GM20000 (cell line): Measurements from ENCODE around the gene RBM12.

Source experiments
- DNase-seq: peaks from one replicate; pipeline ENCODE4 v3.0.0; 2012; ENCODE audit warnings: low spot score
- TF ChIP-seq, protein P1 (sequence below): IDR thresholded peaks from 2 replicates; pipeline ENCODE4 v1.5.1; 2012; ENCODE audit warnings: mild to moderate bottlenecking, control low read depth; ENCODE audit errors: extremely low read depth, missing control alignments

RBM12 gene

DNA sequence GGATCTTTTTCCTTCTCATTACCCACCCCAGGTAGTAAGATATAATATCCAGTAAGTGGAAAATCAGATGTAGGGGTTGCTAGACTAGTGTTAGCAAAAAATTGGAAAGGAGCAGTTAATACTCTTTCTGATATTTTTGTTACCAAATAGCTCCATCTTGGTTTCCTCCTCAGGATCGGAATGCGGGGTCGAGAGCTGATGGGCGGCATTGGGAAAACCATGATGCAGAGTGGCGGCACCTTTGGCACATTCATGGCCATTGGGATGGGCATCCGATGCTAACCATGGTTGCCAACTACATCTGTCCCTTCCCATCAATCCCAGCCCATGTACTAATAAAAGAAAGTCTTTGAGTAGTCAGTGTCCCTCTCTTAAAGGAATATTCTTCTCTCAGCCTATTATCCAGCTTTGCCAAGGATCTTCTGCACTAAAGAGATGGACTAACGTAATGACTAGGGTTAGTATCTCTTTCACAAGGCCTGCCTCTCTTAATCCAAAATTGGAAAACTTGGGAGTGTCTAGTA is 36.0 kb upstream of the RBM12 start:
- DNase-seq: no peak
- TF ChIP-seq, protein P1, sequence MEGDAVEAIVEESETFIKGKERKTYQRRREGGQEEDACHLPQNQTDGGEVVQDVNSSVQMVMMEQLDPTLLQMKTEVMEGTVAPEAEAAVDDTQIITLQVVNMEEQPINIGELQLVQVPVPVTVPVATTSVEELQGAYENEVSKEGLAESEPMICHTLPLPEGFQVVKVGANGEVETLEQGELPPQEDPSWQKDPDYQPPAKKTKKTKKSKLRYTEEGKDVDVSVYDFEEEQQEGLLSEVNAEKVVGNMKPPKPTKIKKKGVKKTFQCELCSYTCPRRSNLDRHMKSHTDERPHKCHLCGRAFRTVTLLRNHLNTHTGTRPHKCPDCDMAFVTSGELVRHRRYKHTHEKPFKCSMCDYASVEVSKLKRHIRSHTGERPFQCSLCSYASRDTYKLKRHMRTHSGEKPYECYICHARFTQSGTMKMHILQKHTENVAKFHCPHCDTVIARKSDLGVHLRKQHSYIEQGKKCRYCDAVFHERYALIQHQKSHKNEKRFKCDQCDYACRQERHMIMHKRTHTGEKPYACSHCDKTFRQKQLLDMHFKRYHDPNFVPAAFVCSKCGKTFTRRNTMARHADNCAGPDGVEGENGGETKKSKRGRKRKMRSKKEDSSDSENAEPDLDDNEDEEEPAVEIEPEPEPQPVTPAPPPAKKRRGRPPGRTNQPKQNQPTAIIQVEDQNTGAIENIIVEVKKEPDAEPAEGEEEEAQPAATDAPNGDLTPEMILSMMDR: no peak

DNA sequence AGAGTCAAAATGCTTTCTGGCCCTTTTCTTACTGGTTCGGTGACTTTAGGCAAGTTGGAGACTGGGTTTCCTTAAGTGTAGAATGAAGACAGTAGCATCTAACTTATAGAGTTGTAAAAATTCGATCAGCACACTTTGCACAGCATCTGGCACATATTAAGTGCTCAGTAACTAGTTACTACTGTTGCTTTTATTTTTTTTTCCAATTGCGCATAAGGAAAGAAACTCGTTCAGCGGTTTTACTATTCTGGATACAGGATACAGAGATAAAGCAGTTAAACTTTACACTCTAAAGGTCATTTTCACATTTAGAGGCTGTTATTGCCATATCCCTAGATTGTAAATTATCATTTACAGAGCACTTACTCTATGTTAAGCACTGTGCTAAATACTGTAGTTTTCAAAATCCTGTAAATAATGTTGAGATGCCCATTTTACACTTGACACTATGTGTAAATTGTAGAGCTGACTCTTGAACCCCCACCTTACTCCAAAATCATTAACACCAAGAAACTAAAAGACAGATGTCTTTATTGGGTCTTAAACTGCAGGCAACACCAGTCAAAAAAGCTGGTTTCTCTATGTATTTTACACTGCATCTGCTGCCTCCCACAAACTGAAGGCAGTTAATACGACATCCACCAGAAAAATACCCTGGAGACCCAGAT is 35.4 kb upstream of the RBM12 start:
- peak; percentile 17 for DNase-seq
- TF ChIP-seq, protein P1: no peak

DNA sequence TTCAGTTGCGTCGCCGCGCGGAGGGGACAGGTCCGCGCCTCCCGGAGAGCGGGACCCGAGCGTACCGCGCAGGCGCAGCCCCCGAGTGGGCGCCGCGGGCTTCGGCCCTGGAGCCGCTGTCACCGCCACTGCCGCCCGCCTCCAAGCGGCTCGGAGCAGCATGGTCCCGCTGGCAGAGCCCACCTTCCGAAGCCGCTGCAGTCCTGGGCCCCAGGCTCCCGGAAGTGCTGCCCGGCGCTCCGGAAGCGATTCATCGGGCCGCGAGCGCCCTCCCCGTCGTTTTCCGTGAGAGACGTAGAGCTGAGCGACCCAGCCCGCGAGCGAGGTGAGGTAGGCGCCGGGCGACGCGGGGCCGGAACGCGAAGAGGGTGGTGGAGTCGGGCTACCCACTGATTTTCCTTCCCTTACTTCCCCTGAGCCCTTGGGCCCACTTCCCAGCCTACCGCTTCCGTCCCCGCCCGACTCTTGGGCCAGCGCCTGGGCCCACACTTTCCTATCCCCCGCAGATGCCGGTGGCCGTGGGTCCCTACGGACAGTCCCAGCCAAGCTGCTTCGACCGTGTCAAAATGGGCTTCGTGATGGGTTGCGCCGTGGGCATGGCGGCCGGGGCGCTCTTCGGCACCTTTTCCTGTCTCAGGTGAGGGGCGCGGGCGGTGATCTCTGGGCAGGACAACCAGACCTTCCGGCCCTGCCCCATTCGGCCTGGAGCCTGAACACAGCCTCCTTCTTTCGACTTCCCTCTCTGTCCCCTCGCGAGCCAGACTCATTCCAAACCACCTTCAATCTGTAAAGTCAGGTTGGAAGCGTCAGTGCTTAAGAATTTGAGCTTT is 34.6 kb upstream of the RBM12 start, which contains the start of the genes NFS1 and ROMO1:
TSS of gene NFS1 (minus strand) at position 226 of the 830 bp plus-strand sequence. CDS start at position 162, 64 bp downstream.
TSS of gene ROMO1 (plus strand) at position 279 of the 830 bp plus-strand sequence. CDS start at position 507, 228 bp downstream.
- DNase-seq: peak; percentile 93
- TF ChIP-seq, protein P1: no peak

DNA sequence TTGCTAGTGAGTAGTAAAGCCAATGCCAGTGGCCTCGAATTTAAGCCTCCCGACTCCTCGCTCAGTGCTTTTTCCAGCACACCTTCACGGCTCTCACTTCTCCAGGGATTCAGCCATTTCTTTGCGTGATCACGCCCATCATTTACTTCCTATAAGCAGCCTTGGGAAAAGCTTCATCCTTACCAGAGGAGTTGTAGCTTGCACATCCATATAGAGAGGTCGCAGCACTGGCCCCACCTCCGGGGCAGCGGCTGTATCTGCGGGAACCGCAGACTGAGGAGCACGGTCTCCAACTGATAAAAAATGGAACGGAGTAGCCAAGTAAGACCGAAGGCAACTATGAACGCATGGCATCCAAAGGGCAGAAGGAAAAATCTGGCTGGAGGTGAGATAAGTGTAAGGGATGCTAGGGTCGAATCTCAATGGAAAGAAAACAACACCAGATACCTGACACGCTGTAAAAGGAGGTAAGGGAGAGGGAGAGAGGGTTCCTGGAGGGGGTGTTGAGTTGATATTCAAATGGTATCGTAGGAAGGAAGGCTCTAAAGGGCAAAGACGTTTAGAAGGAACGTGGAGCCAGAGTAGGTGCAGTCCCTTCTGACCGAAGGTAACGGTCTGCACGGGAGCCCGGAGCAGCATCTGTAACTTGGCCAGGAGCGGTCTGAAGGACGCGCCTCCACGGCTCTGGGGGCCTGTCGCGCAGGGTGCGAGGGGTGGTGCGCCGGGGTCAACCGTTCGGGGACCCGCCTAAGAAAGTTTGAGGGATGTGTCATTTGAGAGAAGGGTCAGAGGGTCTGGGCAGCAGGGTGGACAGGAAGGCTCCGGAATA is 33.8 kb upstream of the RBM12 start:
- DNase-seq: no peak
- TF ChIP-seq, protein P1: no peak

DNA sequence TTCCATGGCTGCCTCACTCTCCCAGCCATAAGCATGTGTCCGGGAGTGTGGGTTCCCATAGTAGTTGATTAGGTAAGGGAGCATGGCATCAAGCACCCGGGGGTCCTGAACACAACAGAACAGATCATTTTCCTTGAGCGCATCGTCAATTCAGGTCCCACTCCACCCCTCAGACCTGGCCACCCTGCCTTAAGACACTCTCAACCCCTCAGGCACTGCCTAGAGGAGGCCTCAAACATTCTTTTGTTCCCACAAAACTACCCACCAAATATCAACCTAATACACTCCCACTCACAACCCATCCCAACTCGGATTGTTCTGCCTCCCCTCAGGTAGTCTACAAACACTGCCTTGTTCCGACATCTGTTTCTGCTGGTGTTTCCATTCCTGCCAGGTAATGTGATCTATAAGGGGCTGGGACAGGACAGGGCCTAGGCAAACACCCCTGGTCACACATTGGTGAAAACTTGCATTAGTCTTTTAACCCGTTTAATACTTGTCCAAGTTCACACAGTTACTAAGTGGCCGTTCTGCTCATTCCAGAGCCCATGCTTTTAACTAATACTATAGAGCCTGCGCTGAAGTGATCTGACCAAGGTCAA is 33.1 kb upstream of the RBM12 start:
- no peak for DNase-seq
- TF ChIP-seq, protein P1: no peak

DNA sequence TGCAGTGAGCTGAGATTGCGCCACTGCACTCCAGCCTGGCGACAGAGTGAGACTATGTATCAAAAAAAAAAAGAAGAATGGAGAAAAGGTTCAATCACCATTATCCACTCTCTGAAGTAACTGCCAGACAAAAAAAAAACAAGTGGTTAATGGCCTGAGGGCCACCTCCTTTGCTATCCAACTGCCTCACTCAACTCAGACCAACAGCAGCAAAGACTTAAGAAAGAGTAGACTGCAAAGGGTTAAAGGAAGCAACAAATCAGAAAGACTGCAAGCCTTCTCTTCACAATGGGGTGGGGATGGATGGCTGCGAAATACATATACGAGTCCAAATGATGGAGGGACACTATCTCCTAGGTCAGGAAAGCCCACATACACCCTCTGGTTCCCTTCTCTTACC is 31.3 kb upstream of the RBM12 start:
- no peak for DNase-seq
- TF ChIP-seq, protein P1: no peak
